SK-N-SH treated with all-trans-retinoic acid at 6 μM for 48 hours (cell line): ENCODE data around the gene JPH3.

ENCODE experiments used
- GLIS3 ChIP-seq: fragments of 250-450 bp; sonication (Bioruptor Pico); IDR thresholded peaks from 2 replicates; pipeline ENCODE4 v1.5.0; 2020; ENCODE audit warnings: mild to moderate bottlenecking, moderate library complexity
- PPARA ChIP-seq: fragments of 250-450 bp; sonication (Bioruptor Pico); IDR thresholded peaks from 2 replicates; pipeline ENCODE4 v1.5.0; 2020; ENCODE audit warnings: mild to moderate bottlenecking, borderline replicate concordance
- RARB ChIP-seq: fragments of 250-450 bp; sonication (Bioruptor Pico); IDR thresholded peaks from 2 replicates; pipeline ENCODE4 v1.8.0; 2021; ENCODE audit warnings: mild to moderate bottlenecking, moderate library complexity
- SNAI2 ChIP-seq: fragments of 250-450 bp; sonication (Bioruptor Pico); IDR thresholded peaks from 2 replicates; pipeline ENCODE4 v1.5.0; 2020; ENCODE audit warnings: mild to moderate bottlenecking, moderate library complexity
- TCF4 ChIP-seq: fragments of 250-450 bp; sonication (Bioruptor Pico); IDR thresholded peaks from 2 replicates; pipeline ENCODE4 v1.8.0; 2021; ENCODE audit warnings: mild to moderate bottlenecking, moderate library complexity, borderline replicate concordance
- TOX ChIP-seq: fragments of 250-450 bp; sonication (Bioruptor Pico); IDR thresholded peaks from 2 replicates; pipeline ENCODE4 v1.8.0; 2021; ENCODE audit warnings: mild to moderate bottlenecking, moderate library complexity, borderline replicate concordance
- ZFP3 ChIP-seq: fragments of 250-450 bp; sonication (Bioruptor Pico); IDR thresholded peaks from 2 replicates; pipeline ENCODE4 v1.5.0; 2020; ENCODE audit warnings: mild to moderate bottlenecking, moderate library complexity
- ZNF70 ChIP-seq: fragments of 450-650 bp; formaldehyde crosslinking; IDR thresholded peaks from 2 replicates; pipeline ENCODE4 v1.5.0; 2020; ENCODE audit warnings: mild to moderate bottlenecking, moderate library complexity
- ZNF8 ChIP-seq: fragments of 450-650 bp; formaldehyde crosslinking; IDR thresholded peaks from 2 replicates; pipeline ENCODE4 v1.5.0; 2020; ENCODE audit warnings: mild to moderate bottlenecking, moderate library complexity
- TF ChIP-seq, protein P1 (sequence below): fragments of 250-450 bp; sonication (Bioruptor Pico); IDR thresholded peaks from 2 replicates; pipeline ENCODE4 v1.8.0; 2020; ENCODE audit warnings: mild to moderate bottlenecking, moderate library complexity, borderline replicate concordance
- TF ChIP-seq, protein P2 (sequence below): fragments of 250-450 bp; sonication (Bioruptor Pico); IDR thresholded peaks from 2 replicates; pipeline ENCODE4 v1.5.1; 2021; ENCODE audit warnings: mild to moderate bottlenecking, moderate library complexity

DNA sequence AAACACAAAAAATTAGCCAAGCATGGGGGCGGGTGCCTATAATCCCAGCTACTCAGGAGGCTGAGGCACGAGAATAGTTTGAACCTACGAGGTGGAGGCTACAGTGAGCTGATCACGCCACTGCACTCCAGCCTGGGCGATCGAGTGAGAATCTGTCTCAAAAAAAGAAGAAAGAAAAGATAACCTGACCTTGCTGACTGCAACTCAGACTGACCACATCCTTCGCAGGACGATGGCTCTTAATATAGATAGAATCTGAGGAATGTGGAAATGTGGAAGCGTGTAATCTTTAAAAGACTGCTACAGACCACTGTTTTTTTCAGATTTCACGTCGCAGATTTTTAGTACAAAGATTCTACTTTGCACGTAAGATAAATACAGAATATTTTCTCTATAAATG lies 125.7 kb downstream of the JPH3 start:
- no peak for TF ChIP-seq ZNF8
- TF ChIP-seq TOX = no peak
- no peak for TF ChIP-seq SNAI2
- no peak for TF ChIP-seq TCF4 (CRISPR knock-in tag)
- TF ChIP-seq PPARA (CRISPR knock-in tag) = no peak
- no peak for TF ChIP-seq RARB (CRISPR knock-in tag)
- no peak for TF ChIP-seq ZNF70 (CRISPR knock-in tag)
- no peak for TF ChIP-seq GLIS3 (CRISPR knock-in tag)
- TF ChIP-seq, protein P1, sequence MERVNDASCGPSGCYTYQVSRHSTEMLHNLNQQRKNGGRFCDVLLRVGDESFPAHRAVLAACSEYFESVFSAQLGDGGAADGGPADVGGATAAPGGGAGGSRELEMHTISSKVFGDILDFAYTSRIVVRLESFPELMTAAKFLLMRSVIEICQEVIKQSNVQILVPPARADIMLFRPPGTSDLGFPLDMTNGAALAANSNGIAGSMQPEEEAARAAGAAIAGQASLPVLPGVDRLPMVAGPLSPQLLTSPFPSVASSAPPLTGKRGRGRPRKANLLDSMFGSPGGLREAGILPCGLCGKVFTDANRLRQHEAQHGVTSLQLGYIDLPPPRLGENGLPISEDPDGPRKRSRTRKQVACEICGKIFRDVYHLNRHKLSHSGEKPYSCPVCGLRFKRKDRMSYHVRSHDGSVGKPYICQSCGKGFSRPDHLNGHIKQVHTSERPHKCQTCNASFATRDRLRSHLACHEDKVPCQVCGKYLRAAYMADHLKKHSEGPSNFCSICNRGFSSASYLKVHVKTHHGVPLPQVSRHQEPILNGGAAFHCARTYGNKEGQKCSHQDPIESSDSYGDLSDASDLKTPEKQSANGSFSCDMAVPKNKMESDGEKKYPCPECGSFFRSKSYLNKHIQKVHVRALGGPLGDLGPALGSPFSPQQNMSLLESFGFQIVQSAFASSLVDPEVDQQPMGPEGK (CRISPR knock-in tag) = no peak
- TF ChIP-seq ZFP3 (CRISPR knock-in tag) = no peak
- TF ChIP-seq, protein P2, sequence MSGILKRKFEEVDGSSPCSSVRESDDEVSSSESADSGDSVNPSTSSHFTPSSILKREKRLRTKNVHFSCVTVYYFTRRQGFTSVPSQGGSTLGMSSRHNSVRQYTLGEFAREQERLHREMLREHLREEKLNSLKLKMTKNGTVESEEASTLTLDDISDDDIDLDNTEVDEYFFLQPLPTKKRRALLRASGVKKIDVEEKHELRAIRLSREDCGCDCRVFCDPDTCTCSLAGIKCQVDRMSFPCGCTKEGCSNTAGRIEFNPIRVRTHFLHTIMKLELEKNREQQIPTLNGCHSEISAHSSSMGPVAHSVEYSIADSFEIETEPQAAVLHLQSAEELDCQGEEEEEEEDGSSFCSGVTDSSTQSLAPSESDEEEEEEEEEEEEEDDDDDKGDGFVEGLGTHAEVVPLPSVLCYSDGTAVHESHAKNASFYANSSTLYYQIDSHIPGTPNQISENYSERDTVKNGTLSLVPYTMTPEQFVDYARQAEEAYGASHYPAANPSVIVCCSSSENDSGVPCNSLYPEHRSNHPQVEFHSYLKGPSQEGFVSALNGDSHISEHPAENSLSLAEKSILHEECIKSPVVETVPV (CRISPR knock-in tag) = no peak
